Neural cell (in vitro differentiated cells): ENCODE measurements around the gene ZBP1. TPM values are rescaled to one million over a fixed set of nuclear protein-coding genes. Genes with fewer than 3 reads are reported as not detected.

ENCODE experiments used
- H2AFZ ChIP-seq: fragments of 200-600, 300-800 bp; sonication (generic), shearing (Covaris generic); 2 replicates; pipeline ENCODE4 v1.6.0; 2014; ENCODE audit warnings: low read depth, mild to moderate bottlenecking, antibody characterized with exemption, low read length, moderate library complexity
- H3F3A ChIP-seq: fragments of 200-600 bp; shearing (Covaris generic); 2 replicates; pipeline ENCODE4 v1.6.1; 2016; ENCODE audit warnings: mild to moderate bottlenecking, moderate library complexity, mixed read lengths, antibody characterized with exemption, low read length; ENCODE audit not compliant: insufficient read depth, poor library complexity, severe bottlenecking
- H3K27ac ChIP-seq: fragments of 200-600, 300-800 bp; sonication (generic), shearing (Covaris generic); 2 replicates; pipeline ENCODE4 v1.5.1; 2014; ENCODE audit warnings: mild to moderate bottlenecking, low read length, moderate library complexity
- H3K27me3 ChIP-seq: fragments of 300-800, 200-600 bp; sonication (generic), shearing (Covaris generic); 2 replicates; pipeline ENCODE4 v1.6.0; 2014; ENCODE audit warnings: mild to moderate bottlenecking, low read depth, low read length, moderate library complexity; ENCODE audit not compliant: insufficient read depth
- H3K36me3 ChIP-seq: fragments of 300-800, 200-600 bp; sonication (generic), shearing (Covaris generic); 2 replicates; pipeline ENCODE4 v1.5.1; 2014; ENCODE audit warnings: mild to moderate bottlenecking, antibody characterized with exemption, low read length, moderate library complexity; ENCODE audit not compliant: insufficient read depth
- H3K4me2 ChIP-seq: fragments of 300-800, 200-600 bp; sonication (generic), shearing (Covaris generic); 2 replicates; pipeline ENCODE4 v1.6.0; 2014; ENCODE audit warnings: mild to moderate bottlenecking, low read length
- H3K4me3 ChIP-seq: fragments of 300-800, 200-600 bp; sonication (generic), shearing (Covaris generic); 2 replicates; pipeline ENCODE4 v1.5.1; 2014; ENCODE audit warnings: mild to moderate bottlenecking, low read length, moderate library complexity
- H3K79me2 ChIP-seq: fragments of 200-600 bp; shearing (Covaris generic); replicated peaks from 2 replicates; pipeline ENCODE4 v1.6.0; 2014; ENCODE audit warnings: mild to moderate bottlenecking, low read length, moderate library complexity; ENCODE audit not compliant: insufficient read depth
- H3K9ac ChIP-seq: fragments of 300-800, 200-600 bp; sonication (generic), shearing (Covaris generic); 2 replicates; pipeline ENCODE4 v1.6.1; 2016; ENCODE audit warnings: mild to moderate bottlenecking, low read length, mixed read lengths
- H3K9me2 ChIP-seq: fragments of 200-600 bp; shearing (Covaris generic); 2 replicates; pipeline ENCODE4 v1.6.1; 2016; ENCODE audit warnings: mild to moderate bottlenecking, low read length, mixed read lengths; ENCODE audit not compliant: insufficient read depth
- H3K9me3 ChIP-seq: fragments of 200-600, 300-800 bp; sonication (generic), shearing (Covaris generic); 2 replicates; pipeline ENCODE4 v1.6.1; 2016; ENCODE audit warnings: mild to moderate bottlenecking, mixed run types, low read length, moderate library complexity, mixed read lengths
- H4K20me1 ChIP-seq: fragments of 200-600 bp; shearing (Covaris generic); 2 replicates; pipeline ENCODE4 v1.6.1; 2016; ENCODE audit warnings: mild to moderate bottlenecking, mixed run types; ENCODE audit not compliant: insufficient read depth
- CTCF ChIP-seq: fragments of 450-650 bp; IDR thresholded peaks from 2 replicates; pipeline ENCODE4 v1.5.1; 2014; ENCODE audit warnings: antibody characterized with exemption, mild to moderate bottlenecking, moderate library complexity; ENCODE audit not compliant: poor library complexity, severe bottlenecking
- EP300 ChIP-seq: fragments of 450-650 bp; conservative IDR thresholded peaks from 2 replicates; pipeline ENCODE4 v1.6.1; 2014; ENCODE audit warnings: antibody characterized with exemption, mild to moderate bottlenecking, moderate library complexity; ENCODE audit not compliant: poor library complexity, severe bottlenecking
- EZH2 ChIP-seq: fragments of 200-600, 300-800 bp; shearing (Covaris generic), sonication (generic); IDR thresholded peaks from 2 replicates; pipeline ENCODE4 v1.6.1; 2014; ENCODE audit warnings: antibody characterized with exemption, low read length, borderline replicate concordance, mild to moderate bottlenecking; ENCODE audit not compliant: insufficient read depth, poor library complexity, severe bottlenecking
- MXI1 ChIP-seq: fragments of 450-650 bp; conservative IDR thresholded peaks from 2 replicates; pipeline ENCODE4 v1.6.1; 2014; ENCODE audit warnings: antibody characterized with exemption, mild to moderate bottlenecking; ENCODE audit not compliant: poor library complexity, severe bottlenecking
- POLR2AphosphoS5 ChIP-seq: IDR thresholded peaks from 2 replicates; pipeline ENCODE4 v1.6.1; 2012
- RAD21 ChIP-seq: fragments of 450-650 bp; conservative IDR thresholded peaks from 2 replicates; pipeline ENCODE4 v1.6.1; 2014; ENCODE audit warnings: antibody characterized with exemption, mild to moderate bottlenecking, moderate library complexity
- REST ChIP-seq: IDR thresholded peaks from 2 replicates; pipeline ENCODE4 v1.6.1; 2012; ENCODE audit warnings: borderline replicate concordance
- SMC3 ChIP-seq: fragments of 450-650 bp; conservative IDR thresholded peaks from 2 replicates; pipeline ENCODE4 v1.6.1; 2014; ENCODE audit warnings: antibody characterized with exemption, mild to moderate bottlenecking, moderate library complexity; ENCODE audit not compliant: poor library complexity
- TAF1 ChIP-seq: IDR thresholded peaks from 2 replicates; pipeline ENCODE4 v1.6.1; 2012; ENCODE audit warnings: low read depth
- polyA plus RNA-seq: library from polyadenylated mRNA; depleted of rRNA; stranded (reverse); fragments of >200 nt; gene quantifications from 2 replicates; pipeline ENCODE4 v1.2.3, GENCODE V29; 2014

The ZBP1 gene
- polyA plus RNA-seq, 1 donor from 2014 or later = not detected

GRCh38 chr20:57664924-57665588 lies 44.8 kb upstream of the ZBP1 start:
- Histone ChIP-seq H3K27ac (no peak overlapping the region), H3K36me3 (no peaks in the 10 kb centered on the region), H3F3A (no peaks in the 10 kb centered on the region), H2AFZ (no peak overlapping the region), H3K9me2 (no peaks in the 10 kb centered on the region), H3K27me3 (no peaks in the 10 kb centered on the region), H3K9ac (no peak overlapping the region), H3K4me3 (no peak overlapping the region), H3K79me2 (no peaks in the 10 kb centered on the region), H4K20me1 (no peaks in the 10 kb centered on the region), H3K4me2 (no peak overlapping the region), H3K9me3 (no peaks in the 10 kb centered on the region)
- no peak for TF ChIP-seq TAF1
- no peak for TF ChIP-seq MXI1

GRCh38 chr20:57664476-57664875 lies 44.2 kb upstream of the ZBP1 start:
- no peaks in the 10 kb centered on the region for H4K20me1 ChIP-seq

GRCh38 chr20:57663681-57664451 lies 43.6 kb upstream of the ZBP1 start:
- Histone ChIP-seq H3K9me3 (no peaks in the 10 kb centered on the region), H3K27me3 (no peaks in the 10 kb centered on the region), H3K79me2 (no peaks in the 10 kb centered on the region), H3K27ac (no peak overlapping the region), H4K20me1 (no peaks in the 10 kb centered on the region), H3K9me2 (no peaks in the 10 kb centered on the region), H3K9ac (no peak overlapping the region), H3K36me3 (no peaks in the 10 kb centered on the region), H3K4me3 (no peak overlapping the region), H3F3A (no peaks in the 10 kb centered on the region), H3K4me2 (no peak overlapping the region), H2AFZ (no peak overlapping the region)
- TF ChIP-seq EZH2 (no peak), REST (no peak), MXI1 (no peak), TAF1 (no peak), RAD21 (no peak), POLR2AphosphoS5 (no peak), CTCF (no peak), EP300 (no peak), SMC3 (no peak)

More at GRCh38 chr20:57664476-57664875, 44.2 kb upstream of the ZBP1 start:
- TF ChIP-seq RAD21 (no peak), CTCF (no peak), POLR2AphosphoS5 (no peak)
- no peaks in the 10 kb centered on the region for H3K79me2 ChIP-seq
- H3F3A ChIP-seq = no peaks in the 10 kb centered on the region
- H3K27ac ChIP-seq = no peak overlapping the region
- H3K9ac ChIP-seq = no peak overlapping the region
- H3K4me2 ChIP-seq = no peak overlapping the region
- H3K9me2 ChIP-seq = no peaks in the 10 kb centered on the region
- no peaks in the 10 kb centered on the region for H3K27me3 ChIP-seq
- H3K4me3 ChIP-seq = no peak overlapping the region
- no peaks in the 10 kb centered on the region for H3K9me3 ChIP-seq
- no peak overlapping the region for H2AFZ ChIP-seq
- no peaks in the 10 kb centered on the region for H3K36me3 ChIP-seq
